Pancreas (tissue), 10 donors: ENCODE data around the gene CYB5B. TPM values are rescaled to one million over a fixed set of nuclear protein-coding genes. Genes with fewer than 3 reads are reported as not detected.

Experiments used
- ATAC-seq, 4 donors: fragments of 200-7000 bp; cut with Tn5 transposase; one replicate each; pipeline versions ENCODE4 v1.8.0 to v1.9.1; 2020; ENCODE audit warnings: mild to moderate bottlenecking in 4 of 4, moderate library complexity in 4 of 4
- DNase-seq, 6 donors: peaks; one replicate each; pipeline ENCODE4 v3.0.0-alpha.2; 2020
- FAIRE-seq: peaks from 2 replicates; lab custom pipeline; 2012; peaks lifted over from hg19 to GRCh38; lab: Jason Lieb, UNC
- H3K27ac ChIP-seq, 4 donors: fragments of 200-600 bp; sonication (generic); 1 replicate in 3 of 4; 2 replicates in 1 of 4; pipeline versions ENCODE4 v1.5.0 to v1.8.0; 2020
- H3K27me3 ChIP-seq, 4 donors: fragments of 200-600 bp; one replicate each; pipeline ENCODE4 v1.8.0; 2021
- H3K36me3 ChIP-seq, 3 donors: fragments of 200-600 bp; sonication (generic) in 1 of 3; one replicate each; pipeline versions ENCODE4 v1.5.0 to v1.8.0; 2020 to 2021
- H3K4me1 ChIP-seq, 3 donors: fragments of 200-600 bp; one replicate each; pipeline ENCODE4 v1.8.0; 2021
- H3K4me3 ChIP-seq, 4 donors: fragments of 200-600 bp; sonication (generic) in 2 of 4; one replicate each; pipeline versions ENCODE4 v1.5.0 to v1.8.0; 2020 to 2021
- H3K9me3 ChIP-seq, 4 donors: fragments of 200-600 bp; one replicate each; pipeline ENCODE4 v1.8.0; 2021
- CTCF ChIP-seq, 4 donors: fragments of 200-600 bp; sonication (generic) in 3 of 4; IDR thresholded peaks; one replicate each; pipeline versions ENCODE4 v1.5.0 to v1.8.0; 2021; ENCODE audit warnings: antibody characterized with exemption in 4 of 4
- WGBS, 2 donors: extraction: QIAGEN DNeasy Blood & Tissue Kit; methylation state at CpG; one replicate each; pipeline ENCODE4 v1.1.7; 2013; 5-methylcytosine and 5-hydroxymethylcytosine counted together
- intact Hi-C, 3 donors: fragments of 100-400 bp; cut with DNase I; formaldehyde crosslinking; loops; one replicate each; pipeline versions ENCODE4 v1.11.1 to v1.14.2; 2022
- polyA plus RNA-seq, 2 donors: library from polyadenylated mRNA; stranded (reverse); fragments of 200-250 nt; gene quantifications; one replicate each; pipeline ENCODE4 v1.2.3, GENCODE V29; 2013
- total RNA-seq, 6 donors: library from RNA; stranded (reverse); fragmentation: NEBNext Ultra II Directional in 4 of 6; extraction: Animal tissue kit (Norgen Biotek cat#: 25700) in 4 of 6; gene quantifications; one replicate each; pipeline versions ENCODE4 v1.2.1 to v1.2.4, GENCODE V29; 2021 to 2023
- donor health status: healthy with polysubstance abuse.
- donor health status: DM: no; HTN: no; CAD: no; lungs with moderate emphysema.
- donor health status: DM: no; HTN: no; CAD: no.
- donor health status: control.
- donor health status: control.
- donor health status: Bipolar disorder and iron deficiency.
- donor health status: DM: yes; HTN: yes; CAD: no.
- donor health status: DM: no; HTN: no; CAD: no.
- donor health status: DM: no; HTN: no; CAD: no.
- donor health status: DM: yes; HTN: yes; CAD: no.

The CYB5B gene
- total and polyA plus RNA-seq, 8 donors = 16.0 to 38.1 (median 24.5) TPM

GRCh38 chr16:69381231-69381630, 43.2 kb upstream of the CYB5B start:
- TF ChIP-seq CTCF (IDR thresholded peaks at IDR 0.05) = no peak
- Histone ChIP-seq H3K27me3 (no peaks in the 10 kb centered on the region), H3K36me3 (peaks cover 0 to 6% (median 0%) of the 10 kb centered on the region in 3 donors), H3K4me3 (no peak overlapping the region), H3K4me1 (peaks cover 5 to 13% (median 6%) of the 10 kb centered on the region in 3 donors), H3K9me3 (no peaks in the 10 kb centered on the region), H3K27ac (no peak overlapping the region)
- ATAC-seq (no peak), DNase-seq (no peak), FAIRE-seq (no peak)
- WGBS, 2 donors = 71 to 74% methylated on average over 2 of the region's 2 CpGs
- intact Hi-C loops = no loop called here

GRCh38 chr16:69382421-69382820, 42.0 kb upstream of the CYB5B start:
- intact Hi-C loops = no loop called here
- ATAC-seq = no peak
- Histone ChIP-seq H3K36me3 (peaks cover 0 to 6% (median 0%) of the 10 kb centered on the region in 3 donors), H3K27me3 (no peaks in the 10 kb centered on the region), H3K4me3 (no peak overlapping the region), H3K9me3 (no peaks in the 10 kb centered on the region), H3K27ac (no peak overlapping the region), H3K4me1 (peaks cover 5 to 16% (median 6%) of the 10 kb centered on the region in 3 donors)
- FAIRE-seq = no peak
- WGBS, 2 donors = 98% methylated on average over 2 of the region's 2 CpGs
- no peak for DNase-seq
- no peak for TF ChIP-seq CTCF (IDR thresholded peaks at IDR 0.05)

GRCh38 chr16:69384974-69385373, 39.4 kb upstream of the CYB5B start:
- no peak for TF ChIP-seq CTCF (IDR thresholded peaks at IDR 0.05)
- H3K36me3 ChIP-seq = peaks cover 0 to 6% (median 0%) of the 10 kb centered on the region in 3 donors
- DNase-seq = no peak
- intact Hi-C loops = no loop called here
- no peaks in the 10 kb centered on the region for H3K27me3 ChIP-seq
- peak overlapping the region; percentile 35 to 67 (median 63) for H3K4me3 ChIP-seq
- H3K4me1 ChIP-seq = peaks cover 5 to 16% (median 6%) of the 10 kb centered on the region in 3 donors
- no peak for ATAC-seq
- peak overlapping the region; percentile 57 to 81 (median 81) for H3K27ac ChIP-seq
- no peaks in the 10 kb centered on the region for H3K9me3 ChIP-seq
- no peak for FAIRE-seq
- WGBS, 2 donors = 1 to 2% methylated on average over 6 of the region's 6 CpGs

- Histone ChIP-seq H3K27ac (no peak overlapping the region), H3K27me3 (no peaks in the 10 kb centered on the region), H3K9me3 (no peaks in the 10 kb centered on the region), H3K36me3 (peaks cover 0 to 6% (median 0%) of the 10 kb centered on the region in 3 donors), H3K4me3 (no peak overlapping the region), H3K4me1 (peaks cover 5 to 16% (median 6%) of the 10 kb centered on the region in 3 donors)
- no peak for DNase-seq
- intact Hi-C loops = no loop called here
- ATAC-seq = no peak
- 47 to 83% methylated on average over 1 of the region's 1 CpG for WGBS, 2 donors
- TF ChIP-seq CTCF (IDR thresholded peaks at IDR 0.05) = no peak
- FAIRE-seq = no peak
Measured at GRCh38 chr16:69386596-69386995, 37.8 kb upstream of the CYB5B start.
